GM12878 (cell line): ENCODE measurements around the gene TRAF3. TPM values are rescaled to one million over a fixed set of nuclear protein-coding genes. Genes with fewer than 3 reads are reported as not detected.

Source experiments
- CEBPB ChIP-seq, 2 experiments: fragments of 150-350 bp in 1 of 2; IDR thresholded peaks; 2 replicates each; pipeline ENCODE4 v1.6.1; 2012 to 2014; ENCODE audit warnings: low read depth in 2 of 2, low read length in 2 of 2, borderline replicate concordance in 1 of 2, inconsistent platforms in 1 of 2
- CHD2 ChIP-seq: IDR thresholded peaks from 2 replicates; pipeline ENCODE4 v1.6.1; 2011; ENCODE audit warnings: low read depth, low read length, improper control_type of control experiment, borderline replicate concordance
- CHD4 ChIP-seq: fragments of 200-600 bp; sonication (generic); IDR thresholded peaks from 2 replicates; pipeline ENCODE4 v1.6.1; 2016; ENCODE audit warnings: mild to moderate bottlenecking
- EGR1 ChIP-seq, 2 experiments: IDR thresholded peaks; 1 replicate in 1 of 2; 2 replicates in 1 of 2; pipeline ENCODE4 v1.6.1; 2011 to 2012; ENCODE audit warnings: low read depth in 2 of 2, low read length in 2 of 2, borderline replicate concordance in 1 of 2, mild to moderate bottlenecking in 1 of 2, moderate library complexity in 1 of 2
- HDAC6 ChIP-seq: fragments of 200-600 bp; sonication (generic); IDR thresholded peaks from one replicate; pipeline ENCODE4 v1.8.0; 2017; ENCODE audit warnings: antibody characterized with exemption; ENCODE audit not compliant: unreplicated experiment
- JUNB ChIP-seq: IDR thresholded peaks from 2 replicates; pipeline ENCODE4 v1.6.1; 2016; ENCODE audit warnings: antibody characterized with exemption, mild to moderate bottlenecking
- KLF5 ChIP-seq: fragments of 450-650 bp; IDR thresholded peaks from 2 replicates; pipeline ENCODE4 v1.6.1; 2014; ENCODE audit warnings: mild to moderate bottlenecking; ENCODE audit not compliant: partially characterized antibody
- MYB ChIP-seq: fragments of 150-350 bp; IDR thresholded peaks from 2 replicates; pipeline ENCODE4 v1.6.1; 2014; ENCODE audit warnings: mild to moderate bottlenecking, low read depth, low read length, borderline replicate concordance
- NFXL1 ChIP-seq: fragments of 450-650 bp; IDR thresholded peaks from 2 replicates; pipeline ENCODE4 v1.6.1; 2017; ENCODE audit warnings: antibody characterized with exemption, mild to moderate bottlenecking, borderline replicate concordance
- NFYB ChIP-seq: IDR thresholded peaks from 2 replicates; pipeline ENCODE4 v1.6.1; 2011; ENCODE audit warnings: low read depth, mild to moderate bottlenecking, low read length, improper control_type of control experiment, moderate library complexity; ENCODE audit not compliant: insufficient read depth
- PKNOX1 ChIP-seq: fragments of 450-650 bp; IDR thresholded peaks from 2 replicates; pipeline ENCODE4 v1.6.1; 2016; ENCODE audit warnings: mild to moderate bottlenecking
- RB1 ChIP-seq: fragments of 450-650 bp; formaldehyde crosslinking; IDR thresholded peaks from 2 replicates; pipeline ENCODE4 v1.6.1; 2017; ENCODE audit warnings: mild to moderate bottlenecking, borderline replicate concordance
- REST ChIP-seq: IDR thresholded peaks from 2 replicates; pipeline ENCODE4 v1.6.1; 2012; ENCODE audit warnings: mild to moderate bottlenecking, low read depth, low read length
- SMAD1 ChIP-seq: fragments of 450-650 bp; IDR thresholded peaks from 2 replicates; pipeline ENCODE4 v1.6.1; 2018; ENCODE audit warnings: mild to moderate bottlenecking, low read depth; ENCODE audit not compliant: partially characterized antibody
- STAT1 ChIP-seq: fragments of 450-650 bp; conservative IDR thresholded peaks from 2 replicates; pipeline ENCODE4 v1.6.1; 2014; ENCODE audit warnings: antibody characterized with exemption, mild to moderate bottlenecking
- TAF1 ChIP-seq: IDR thresholded peaks from 2 replicates; pipeline ENCODE4 v1.6.1; 2011; ENCODE audit warnings: mild to moderate bottlenecking, low read depth, low read length, borderline replicate concordance
- TBL1XR1 ChIP-seq: IDR thresholded peaks from 2 replicates; pipeline ENCODE4 v1.6.1; 2012; ENCODE audit warnings: low read depth, low read length, improper control_type of control experiment
- ZBTB40 ChIP-seq: fragments of 450-650 bp; IDR thresholded peaks from 2 replicates; pipeline ENCODE4 v1.6.1; 2016; ENCODE audit warnings: mild to moderate bottlenecking, moderate library complexity, borderline replicate concordance
- ZZZ3 ChIP-seq: IDR thresholded peaks from 2 replicates; pipeline ENCODE4 v1.6.1; 2011; ENCODE audit warnings: low read depth; ENCODE audit not compliant: control insufficient read depth, insufficient read length
- polyA plus RNA-seq, 11 experiments: library from polyadenylated mRNA; depleted of rRNA in 4 of 11; unstranded in 6 of 11; stranded (reverse) in 5 of 11; fragments of >200 nt; fragmentation: Nextera tagmentation in 4 of 11; fragmentation: Illumina TruSeq in 1 of 11; extraction: Ambion mirVana in 4 of 11; extraction: Trizol in 1 of 11; gene quantifications; 1 replicate in 1 of 11; 2 replicates in 10 of 11; pipeline versions ENCODE4 v1.2.1 to v1.2.3, GENCODE V29; 2011 to 2016; ENCODE audit warnings: inconsistent platforms in 2 of 11, missing spikeins in 2 of 11, low read depth in 1 of 11
- total RNA-seq, 4 experiments: library from RNA; depleted of rRNA in 3 of 4; stranded (reverse); fragments of >200 nt in 3 of 4; fragmentation: Illumina TruSeq in 1 of 4; extraction: Trizol in 1 of 4; gene quantifications; 2 replicates each; pipeline versions ENCODE4 v1.2.1 to v1.2.3, GENCODE V29; 2013 to 2021
- TF ChIP-seq, protein P1 (sequence below): IDR thresholded peaks from 2 replicates; pipeline ENCODE4 v1.6.1; 2011; ENCODE audit warnings: low read depth, low read length, improper control_type of control experiment, borderline replicate concordance

TRAF3 gene
- total and polyA plus RNA-seq, 10 of the 15 experiments (the other 5 are each of a cell fraction or from before 2014, with no cell fraction given): 3.0 to 70.1 (median 36.5) TPM

GRCh38 chr14:102774391-102775153 is 2.7 kb upstream of the TRAF3 start (continued):
- TF ChIP-seq SMAD1 (peak; percentile 88), STAT1 (0 out of 2 replicates have a peak, but pooled peaks have one; percentile 25), ZBTB40 (no peak), NFYB (no peak), CEBPB (IDR thresholded peaks at IDR 0.05; ENCODE audit: borderline replicate concordance in 1 of 2, low read depth in 2 of 2, low read length in 2 of 2) (no peak), EGR1 (IDR thresholded peaks at IDR 0.05; ENCODE audit: borderline replicate concordance in 1 of 2, low read depth in 2 of 2, low read length in 2 of 2) (no peak), PKNOX1 (peak; percentile 87), REST (no peak), TAF1 (0 out of 2 replicates have a peak, but pooled peaks have one; percentile 21), ZZZ3 (no peak), TBL1XR1 (no peak; the same call in 1 of the 2 replicates), JUNB (no peak; the same call in 1 of the 2 replicates), NFXL1 (no peak), RB1 (peak; percentile 76; the same call in 1 of the 2 replicates), CHD2 (0 out of 2 replicates have a peak, but pooled peaks have one; percentile 49), KLF5 (no peak), CHD4 (no peak), MYB (no peak), HDAC6 (no peak)
- TF ChIP-seq, protein P1, sequence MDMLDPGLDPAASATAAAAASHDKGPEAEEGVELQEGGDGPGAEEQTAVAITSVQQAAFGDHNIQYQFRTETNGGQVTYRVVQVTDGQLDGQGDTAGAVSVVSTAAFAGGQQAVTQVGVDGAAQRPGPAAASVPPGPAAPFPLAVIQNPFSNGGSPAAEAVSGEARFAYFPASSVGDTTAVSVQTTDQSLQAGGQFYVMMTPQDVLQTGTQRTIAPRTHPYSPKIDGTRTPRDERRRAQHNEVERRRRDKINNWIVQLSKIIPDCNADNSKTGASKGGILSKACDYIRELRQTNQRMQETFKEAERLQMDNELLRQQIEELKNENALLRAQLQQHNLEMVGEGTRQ: no peak
